Brain microvascular endothelial cell (primary cell): ENCODE data around the gene MRLN.
"Not testable (repeated sequence)": the region's sequence is repeated elsewhere in the genome, so short reads cannot be mapped to it uniquely, and the experiment has no call there.

ENCODE experiments used
- DNase-seq: peaks from one replicate; pipeline ENCODE4 v3.0.0-alpha.2; 2020
- H3K27ac ChIP-seq: fragments of 250-450 bp; sonication (Bioruptor Pico); 2 replicates; pipeline ENCODE4 v1.5.1; 2020; ENCODE audit warnings: mild to moderate bottlenecking, moderate library complexity
- H3K27me3 ChIP-seq: fragments of 250-450 bp; sonication (Bioruptor Pico); replicated peaks from 2 replicates; pipeline ENCODE4 v1.5.1; 2020; ENCODE audit warnings: mild to moderate bottlenecking
- H3K36me3 ChIP-seq: fragments of 250-450 bp; sonication (Bioruptor Pico); replicated peaks from 2 replicates; pipeline ENCODE4 v1.5.1; 2020; ENCODE audit warnings: mild to moderate bottlenecking
- H3K4me3 ChIP-seq: 2 replicates; pipeline ENCODE4 v1.5.1; 2011; ENCODE audit warnings: low read depth, mild to moderate bottlenecking, control low read depth, low read length, moderate library complexity
- in situ Hi-C: cut with HindIII; loops from 2 replicates; pipeline ENCODE4 v1.10.0; 2017; ENCODE audit warnings: low sequenced_read_pairs, low pct_ligation_motif_present
- TF ChIP-seq, protein P1 (sequence below): IDR thresholded peaks from 2 replicates; pipeline ENCODE4 v1.5.1; 2011; ENCODE audit warnings: low read depth, mild to moderate bottlenecking, moderate library complexity, low read length, control low read depth, inconsistent platforms; ENCODE audit errors: missing control alignments

Gene MRLN

DNA sequence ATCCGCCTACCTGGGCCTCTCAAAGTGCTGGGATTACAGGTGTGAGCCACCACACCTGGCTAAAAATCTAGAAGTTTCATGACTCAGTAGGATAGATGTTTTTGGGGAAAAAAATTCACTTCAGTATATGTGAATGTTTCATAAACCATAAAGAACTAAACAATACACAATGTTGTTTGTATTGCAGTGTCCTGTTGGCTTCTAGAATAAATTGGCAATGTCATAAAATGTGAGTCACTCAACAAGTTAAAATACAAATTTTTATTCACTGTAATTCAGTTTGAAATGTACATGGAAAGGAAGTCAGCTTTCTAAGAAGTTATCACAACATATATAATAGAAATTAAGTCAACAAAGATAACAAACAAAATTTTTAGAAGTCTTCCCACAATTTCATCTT, 16.5 kb downstream of the MRLN start:
- in situ Hi-C loops, result no loop called here
- no peaks in the 10 kb centered on the region for H3K36me3 ChIP-seq
- no peaks in the 10 kb centered on the region for H3K27me3 ChIP-seq
- no peak for DNase-seq
- TF ChIP-seq, protein P1, sequence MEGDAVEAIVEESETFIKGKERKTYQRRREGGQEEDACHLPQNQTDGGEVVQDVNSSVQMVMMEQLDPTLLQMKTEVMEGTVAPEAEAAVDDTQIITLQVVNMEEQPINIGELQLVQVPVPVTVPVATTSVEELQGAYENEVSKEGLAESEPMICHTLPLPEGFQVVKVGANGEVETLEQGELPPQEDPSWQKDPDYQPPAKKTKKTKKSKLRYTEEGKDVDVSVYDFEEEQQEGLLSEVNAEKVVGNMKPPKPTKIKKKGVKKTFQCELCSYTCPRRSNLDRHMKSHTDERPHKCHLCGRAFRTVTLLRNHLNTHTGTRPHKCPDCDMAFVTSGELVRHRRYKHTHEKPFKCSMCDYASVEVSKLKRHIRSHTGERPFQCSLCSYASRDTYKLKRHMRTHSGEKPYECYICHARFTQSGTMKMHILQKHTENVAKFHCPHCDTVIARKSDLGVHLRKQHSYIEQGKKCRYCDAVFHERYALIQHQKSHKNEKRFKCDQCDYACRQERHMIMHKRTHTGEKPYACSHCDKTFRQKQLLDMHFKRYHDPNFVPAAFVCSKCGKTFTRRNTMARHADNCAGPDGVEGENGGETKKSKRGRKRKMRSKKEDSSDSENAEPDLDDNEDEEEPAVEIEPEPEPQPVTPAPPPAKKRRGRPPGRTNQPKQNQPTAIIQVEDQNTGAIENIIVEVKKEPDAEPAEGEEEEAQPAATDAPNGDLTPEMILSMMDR, result no peak
- no peak overlapping the region for H3K4me3 ChIP-seq
- H3K27ac ChIP-seq, result no peak overlapping the region

- DNase-seq, result no peak
- TF ChIP-seq, protein P1, result no peak
- in situ Hi-C loops, result no loop called here
- Histone ChIP-seq H3K4me3 (no peak overlapping the region), H3K36me3 (no peaks in the 10 kb centered on the region), H3K27me3 (no peaks in the 10 kb centered on the region), H3K27ac (no peak overlapping the region)
Observed at GRCh38 chr10:59735296-59735695, 18.0 kb downstream of the MRLN start.

- in situ Hi-C loops, result no loop called here
- H3K36me3 ChIP-seq, result no peaks in the 10 kb centered on the region
- no peak overlapping the region for H3K27ac ChIP-seq
- TF ChIP-seq, protein P1, result no peak
- DNase-seq, result no peak
- no peak overlapping the region for H3K4me3 ChIP-seq
- no peaks in the 10 kb centered on the region for H3K27me3 ChIP-seq
Observed at GRCh38 chr10:59734014-59734462, 19.2 kb downstream of the MRLN start.

- H3K36me3 ChIP-seq, H3K27ac ChIP-seq, DNase-seq, H3K4me3 ChIP-seq, in situ Hi-C loops, H3K27me3 ChIP-seq: not testable (repeated sequence)
Observed at GRCh38 chr10:59733321-59734013, 19.8 kb downstream of the MRLN start.

DNA sequence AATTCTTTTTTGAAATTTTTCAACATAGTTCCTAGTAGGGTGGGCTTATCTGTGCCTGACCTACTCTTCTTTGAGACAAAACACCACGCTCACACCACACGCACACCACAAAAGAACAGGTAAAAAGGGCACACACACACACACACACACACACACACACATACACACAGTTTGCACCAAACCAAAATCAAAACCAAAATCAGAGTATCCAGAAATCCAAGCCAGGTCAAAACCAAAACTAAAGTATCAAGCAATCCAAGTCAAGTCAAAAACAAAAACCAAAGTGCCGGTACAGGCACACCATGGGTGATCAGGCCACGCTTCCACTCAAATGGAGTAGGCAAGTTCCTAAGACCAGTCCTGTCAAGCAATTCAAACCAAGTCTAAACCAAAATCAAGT, 20.4 kb downstream of the MRLN start:
- H3K36me3 ChIP-seq, H3K27me3 ChIP-seq, DNase-seq, H3K4me3 ChIP-seq, H3K27ac ChIP-seq, in situ Hi-C loops: not testable (repeated sequence)

DNA sequence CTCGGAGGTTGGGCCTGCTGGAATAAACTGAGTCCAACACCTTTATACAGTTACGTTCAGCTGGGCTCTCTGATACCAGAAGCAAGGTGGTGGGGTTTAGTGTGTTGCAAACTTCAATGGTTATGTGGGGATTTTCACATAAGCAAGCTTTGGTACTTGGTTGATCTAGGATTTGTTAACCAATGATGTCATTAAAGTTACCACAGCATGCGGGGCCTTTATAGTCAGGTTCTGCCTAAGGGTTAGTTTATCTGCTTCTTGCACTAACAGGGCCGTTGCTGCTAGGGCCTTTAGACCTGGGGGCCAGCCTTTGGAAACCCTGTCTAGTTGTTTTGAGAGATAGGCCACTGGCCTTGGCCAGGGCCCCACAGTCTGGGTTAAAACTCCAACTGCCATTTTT, 24.1 kb downstream of the MRLN start:
- in situ Hi-C loops, H3K36me3 ChIP-seq, DNase-seq, H3K27me3 ChIP-seq, H3K27ac ChIP-seq, H3K4me3 ChIP-seq: not testable (repeated sequence)

- no peak overlapping the region for H3K4me3 ChIP-seq
- H3K36me3 ChIP-seq, result no peaks in the 10 kb centered on the region
- in situ Hi-C loops, result no loop called here
- no peak overlapping the region for H3K27ac ChIP-seq
- no peak for DNase-seq
- TF ChIP-seq, protein P1, result no peak
- no peaks in the 10 kb centered on the region for H3K27me3 ChIP-seq
Observed at GRCh38 chr10:59724098-59724938, 28.9 kb downstream of the MRLN start.
